ENCODE measurements around the gene DOK3. TPM values are rescaled to one million over a fixed set of nuclear protein-coding genes. Genes with fewer than 3 reads are reported as not detected.

The DOK3 gene
- total RNA-seq, 1 experiment from 2014 or later: 6.0 TPM

DNA sequence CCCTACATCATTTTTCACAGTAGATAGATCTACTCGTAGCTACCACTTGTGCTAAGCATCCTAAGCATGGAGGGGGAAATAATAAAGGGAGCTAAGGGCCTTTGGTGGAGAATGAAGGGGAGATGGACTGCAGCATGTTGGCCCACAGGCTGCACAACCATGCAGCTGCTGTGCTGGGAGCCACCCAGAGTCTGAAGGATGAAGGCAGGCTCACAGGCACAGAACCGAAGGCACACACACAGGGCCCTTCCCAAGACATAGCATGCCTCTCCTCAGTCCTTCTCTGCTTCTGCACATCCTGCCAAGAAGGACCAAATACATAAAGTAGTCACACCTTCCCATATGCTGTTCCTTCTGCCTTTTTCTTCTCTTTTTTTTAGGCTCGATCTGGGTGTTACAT lies 38.1 kb upstream of the DOK3 start:
- Mint-ChIP-seq H3K36me3 (ENCODE audit: insufficient read depth, unreplicated experiment) (peaks cover 53% of the 10 kb centered on the region), H3K27me3 (ENCODE audit: insufficient read depth, unreplicated experiment) (no peaks in the 10 kb centered on the region), H3K4me3 (ENCODE audit: unreplicated experiment) (peak overlapping the region; percentile 2), H3K4me1 (ENCODE audit: insufficient read depth, unreplicated experiment) (peaks cover 54% of the 10 kb centered on the region), H3K9me3 (ENCODE audit: unreplicated experiment) (no peaks in the 10 kb centered on the region), H3K27ac (ENCODE audit: low read depth, unreplicated experiment) (peak overlapping the region; percentile 49)
- TF ChIP-seq, protein P1, sequence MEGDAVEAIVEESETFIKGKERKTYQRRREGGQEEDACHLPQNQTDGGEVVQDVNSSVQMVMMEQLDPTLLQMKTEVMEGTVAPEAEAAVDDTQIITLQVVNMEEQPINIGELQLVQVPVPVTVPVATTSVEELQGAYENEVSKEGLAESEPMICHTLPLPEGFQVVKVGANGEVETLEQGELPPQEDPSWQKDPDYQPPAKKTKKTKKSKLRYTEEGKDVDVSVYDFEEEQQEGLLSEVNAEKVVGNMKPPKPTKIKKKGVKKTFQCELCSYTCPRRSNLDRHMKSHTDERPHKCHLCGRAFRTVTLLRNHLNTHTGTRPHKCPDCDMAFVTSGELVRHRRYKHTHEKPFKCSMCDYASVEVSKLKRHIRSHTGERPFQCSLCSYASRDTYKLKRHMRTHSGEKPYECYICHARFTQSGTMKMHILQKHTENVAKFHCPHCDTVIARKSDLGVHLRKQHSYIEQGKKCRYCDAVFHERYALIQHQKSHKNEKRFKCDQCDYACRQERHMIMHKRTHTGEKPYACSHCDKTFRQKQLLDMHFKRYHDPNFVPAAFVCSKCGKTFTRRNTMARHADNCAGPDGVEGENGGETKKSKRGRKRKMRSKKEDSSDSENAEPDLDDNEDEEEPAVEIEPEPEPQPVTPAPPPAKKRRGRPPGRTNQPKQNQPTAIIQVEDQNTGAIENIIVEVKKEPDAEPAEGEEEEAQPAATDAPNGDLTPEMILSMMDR (IDR thresholded peaks at IDR 0.05; ENCODE audit: unreplicated experiment): no peak
- BruUV-seq (replicated peaks): no TSS peak
- ChIA-PET POLR2A (interaction anchor here (0.7 to 3.7 kb wide), 8 partner anchors 13 to 158 kb away, joined by 3 to 60 read pairs (median 4); partner anchors contain the start of gene DDX41), CTCF (interaction anchor here (0.6 to 1.7 kb wide), 3 partner anchors 47 to 583 kb away, joined by 3 to 4 read pairs (median 3); partner anchors contain the start of genes PDLIM7 and RMND5B)
- intact Hi-C loops (cut with micrococcal nuclease): loop anchor here (2.0 to 5.0 kb wide), 2 partner anchors 45 to 51 kb away; partner anchors contain the start of genes PDLIM7 and TMED9
- DNase-seq (ENCODE audit: unreplicated experiment): no peak

DNA sequence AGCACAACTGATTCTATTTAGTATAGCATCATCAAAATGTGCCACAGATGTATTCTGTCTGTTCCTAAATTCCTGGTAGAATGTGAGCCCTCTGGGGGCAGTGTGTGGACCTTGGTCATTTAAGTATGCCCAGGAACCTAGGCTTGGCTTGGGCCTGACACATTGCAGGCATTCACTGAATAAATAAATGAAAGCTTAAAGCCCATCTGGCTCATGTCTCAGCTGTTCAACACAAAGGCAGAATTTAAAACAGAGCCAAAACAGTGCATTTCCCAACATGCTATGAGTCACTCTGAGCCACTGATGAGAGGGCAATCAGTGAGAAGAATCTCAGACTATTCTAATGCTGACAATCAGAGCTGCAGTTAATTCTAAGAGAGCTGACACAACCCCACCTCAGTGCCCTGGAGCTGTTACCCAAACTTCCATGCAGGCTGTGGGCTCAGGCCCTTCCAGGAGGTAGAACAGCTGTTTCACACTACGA lies 36.7 kb upstream of the DOK3 start:
- Mint-ChIP-seq H3K9me3 (ENCODE audit: unreplicated experiment) (no peaks in the 10 kb centered on the region), H3K27me3 (ENCODE audit: insufficient read depth, unreplicated experiment) (no peaks in the 10 kb centered on the region), H3K27ac (ENCODE audit: low read depth, unreplicated experiment) (peak overlapping the region; percentile 97), H3K36me3 (ENCODE audit: insufficient read depth, unreplicated experiment) (peaks cover 40% of the 10 kb centered on the region), H3K4me1 (ENCODE audit: insufficient read depth, unreplicated experiment) (peaks cover 51% of the 10 kb centered on the region), H3K4me3 (ENCODE audit: unreplicated experiment) (peak overlapping the region; percentile 59)
- ChIA-PET CTCF (interaction anchor here (0.6 to 3.9 kb wide), 11 partner anchors 15 to 426 kb away, joined by 3 to 19 read pairs (median 4); partner anchors contain the start of gene DDX41), POLR2A (interaction anchor here (0.5 to 4.2 kb wide), 31 partner anchors 9 to 706 kb away, joined by 3 to 60 read pairs (median 4); partner anchors contain the start of genes B4GALT7, DDX41, GRK6 and PDLIM7)
- BruUV-seq (replicated peaks): no TSS peak
- peak; percentile 100 for DNase-seq (ENCODE audit: unreplicated experiment)
- TF ChIP-seq, protein P1 (IDR thresholded peaks at IDR 0.05; ENCODE audit: unreplicated experiment): no peak
- intact Hi-C loops (cut with micrococcal nuclease): loop anchor here (1.0 to 5.0 kb wide), 3 partner anchors 8 to 49 kb away; partner anchors contain the start of genes FAM193B, PDLIM7 and TMED9

DNA sequence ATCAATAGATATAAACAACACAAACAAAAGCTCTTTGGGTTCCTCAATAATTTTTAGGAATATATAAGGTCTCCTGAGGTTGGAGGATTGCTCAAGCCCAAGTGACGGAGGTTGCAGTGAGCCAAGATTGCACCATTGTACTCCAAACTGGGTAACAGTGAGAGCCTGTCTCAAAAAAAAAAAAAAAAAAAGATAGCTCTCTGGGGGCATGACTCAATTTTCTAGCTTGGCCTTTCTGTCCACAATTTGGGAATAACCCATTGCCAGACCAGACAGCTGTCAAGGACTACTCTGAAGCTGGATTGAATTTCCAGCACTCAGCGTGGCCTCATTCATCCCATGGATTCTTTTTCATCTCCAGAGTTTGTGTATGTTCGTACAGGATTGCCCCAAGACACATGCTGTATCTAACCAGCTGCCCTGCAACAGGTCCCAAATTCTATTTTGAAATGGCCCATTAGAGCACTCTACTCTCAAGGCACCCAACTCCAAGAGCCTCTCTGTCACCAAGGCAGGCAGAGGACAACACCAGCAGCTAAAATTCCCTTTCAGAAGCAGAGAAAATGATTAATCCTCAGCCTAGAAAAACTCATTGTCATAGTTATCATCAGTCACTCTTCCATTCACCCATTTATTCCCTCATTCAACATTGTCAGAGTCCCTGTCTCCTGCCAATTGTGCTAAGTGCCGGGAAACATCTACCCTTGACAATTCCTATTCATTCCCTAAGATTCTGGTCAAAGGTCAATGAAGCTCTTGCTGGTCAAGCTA lies 36.0 kb upstream of the DOK3 start:
- POLR2A ChIA-PET: interaction anchor here (0.5 to 4.2 kb wide), 35 partner anchors 8 to 1067 kb away, joined by 3 to 60 read pairs (median 5); partner anchors contain the start of genes B4GALT7, DDX41, FAM193B and GRK6
- Mint-ChIP-seq H3K27me3 (ENCODE audit: insufficient read depth, unreplicated experiment) (no peaks in the 10 kb centered on the region), H3K36me3 (ENCODE audit: insufficient read depth, unreplicated experiment) (peaks cover 36% of the 10 kb centered on the region), H3K9me3 (ENCODE audit: unreplicated experiment) (no peaks in the 10 kb centered on the region), H3K4me3 (ENCODE audit: unreplicated experiment) (peak overlapping the region; percentile 59), H3K4me1 (ENCODE audit: insufficient read depth, unreplicated experiment) (peaks cover 55% of the 10 kb centered on the region), H3K27ac (ENCODE audit: low read depth, unreplicated experiment) (peak overlapping the region; percentile 97)
- peak; percentile 97 for DNase-seq (ENCODE audit: unreplicated experiment)
- intact Hi-C loops (cut with micrococcal nuclease): loop anchor here (1.0 to 5.0 kb wide), 4 partner anchors 9 to 49 kb away; partner anchors contain the start of genes DDX41, FAM193B, PDLIM7 and TMED9
- CTCF ChIA-PET: interaction anchor here (0.6 to 3.9 kb wide), 11 partner anchors 14 to 1080 kb away, joined by 3 to 19 read pairs (median 3); partner anchors contain the start of gene DDX41
- TF ChIP-seq, protein P1 (IDR thresholded peaks at IDR 0.05; ENCODE audit: unreplicated experiment): no peak
- BruUV-seq (replicated peaks): no TSS peak

Data from MCF 10A (cell line).